ENCODE data around the gene AKAP1.

AKAP1 gene

GRCh38 chr17:57165754-57166153, 80.7 kb downstream of the AKAP1 start:
- DNase-seq (ENCODE audit: low spot score), result no peak

- DNase-seq (ENCODE audit: low spot score), result peak; percentile 17
These were observed 81.8 kb downstream of the AKAP1 start for GRCh38 chr17:57166803-57167202.

- no peak for DNase-seq (ENCODE audit: low spot score)
These were observed 83.6 kb downstream of the AKAP1 start for GRCh38 chr17:57168695-57169094.

GRCh38 chr17:57170866-57171265, 85.8 kb downstream of the AKAP1 start:
- DNase-seq (ENCODE audit: low spot score), result no peak
